ENCODE results near the gene LRRK2.
"Not testable (repeated sequence)": the region's sequence is repeated elsewhere in the genome, so short reads cannot be mapped to it uniquely, and the experiment has no call there.

- TF ChIP-seq CTCF (IDR thresholded peaks at IDR 0.05); NFE2L2 (conservative IDR thresholded peaks at IDR 0.05; ENCODE audit: low read length); BHLHE40 (IDR thresholded peaks at IDR 0.05; ENCODE audit: low read depth, low read length); REST (IDR thresholded peaks at IDR 0.05); POLR2A (IDR thresholded peaks at IDR 0.05; ENCODE audit: low read length); PHF8 (IDR thresholded peaks at IDR 0.05; ENCODE audit: borderline replicate concordance, low read depth); RCOR1 (IDR thresholded peaks at IDR 0.05; ENCODE audit: low read depth, low read length); HOXB13 (CRISPR knock-in tag; IDR thresholded peaks at IDR 0.05; ENCODE audit: low read depth); JUNB (IDR thresholded peaks at IDR 0.05): not testable (repeated sequence)
Observed at GRCh38 chr12:40387279-40387678, 162.5 kb downstream of the LRRK2 start.

Measured in A549 (cell line).